WTC11 (cell line): ENCODE data around the gene CPLANE1. TPM values are rescaled to one million over a fixed set of nuclear protein-coding genes. Genes with fewer than 3 reads are reported as not detected.

Experiments
- ATAC-seq: fragments of 200-7000 bp; cut with Tn5 transposase; 2 replicates; pipeline ENCODE4 v1.10.0; 2021; ENCODE audit warnings: mild to moderate bottlenecking, moderate library complexity
- Bru-seq: library from RNA; stranded (reverse); fragments of 400-500 nt; gene quantifications from one replicate; lab custom pipeline; 2021; lab: Mats Ljungman, UMichigan
- CTCF ChIA-PET: fragments of 300-600 bp; sonication (Branson Sonifier 250); formaldehyde crosslinking; loops from one replicate; lab custom pipeline; 2021; ENCODE audit warnings: antibody characterized with exemption; lab: Charles Lee
- POLR2A ChIA-PET: fragments of 350-600 bp; sonication (Branson Sonifier 250); formaldehyde crosslinking; loops from one replicate; lab custom pipeline; 2021; ENCODE audit warnings: antibody characterized with exemption; lab: Charles Lee
- DNase-seq: peaks from one replicate; pipeline ENCODE4 v3.0.0; 2021; ENCODE audit warnings: low spot score
- H3K27ac Mint-ChIP-seq: 2 replicates; pipeline ENCODE4 v1.8.0; 2021; ENCODE audit warnings: mixed read lengths
- H3K27me3 Mint-ChIP-seq: 2 replicates; pipeline ENCODE4 v1.8.0; 2021; ENCODE audit warnings: low read depth, mild to moderate bottlenecking, moderate library complexity, mixed read lengths
- H3K36me3 Mint-ChIP-seq: 2 replicates; pipeline ENCODE4 v1.8.0; 2021; ENCODE audit warnings: mixed read lengths
- H3K4me1 Mint-ChIP-seq: 2 replicates; pipeline ENCODE4 v1.8.0; 2022; ENCODE audit warnings: mixed read lengths
- H3K4me3 Mint-ChIP-seq: 2 replicates; pipeline ENCODE4 v1.8.0; 2021; ENCODE audit warnings: mild to moderate bottlenecking, moderate library complexity, mixed read lengths
- H3K9me3 Mint-ChIP-seq: 2 replicates; pipeline ENCODE4 v1.8.0; 2021; ENCODE audit warnings: mixed read lengths
- ATF1 ChIP-seq: sonication (generic); formaldehyde crosslinking; IDR thresholded peaks from 2 replicates; pipeline ENCODE4 v1.8.1; 2023; ENCODE audit warnings: mild to moderate bottlenecking, moderate library complexity, missing genetic modification reagents
- CREB1 ChIP-seq: sonication (generic); formaldehyde crosslinking; IDR thresholded peaks from 2 replicates; pipeline ENCODE4 v1.8.0; 2023; ENCODE audit warnings: mild to moderate bottlenecking, missing genetic modification reagents
- ELF4 ChIP-seq: sonication (generic); formaldehyde crosslinking; IDR thresholded peaks from 2 replicates; pipeline ENCODE4 v1.8.1; 2022; ENCODE audit warnings: low read depth, mild to moderate bottlenecking, moderate library complexity, missing genetic modification reagents
- ETV6 ChIP-seq: sonication (generic); formaldehyde crosslinking; IDR thresholded peaks from 2 replicates; pipeline ENCODE4 v1.8.1; 2022; ENCODE audit warnings: mild to moderate bottlenecking, missing genetic modification reagents
- GRHL2 ChIP-seq: fragments of 250-450 bp; sonication (Bioruptor Pico); IDR thresholded peaks from 2 replicates; pipeline ENCODE4 v1.8.0; 2022; ENCODE audit warnings: mild to moderate bottlenecking, moderate library complexity; ENCODE audit not compliant: insufficient replicate concordance, severe bottlenecking
- KAT7 ChIP-seq: sonication (generic); formaldehyde crosslinking; IDR thresholded peaks from 2 replicates; pipeline ENCODE4 v1.8.1; 2023; ENCODE audit warnings: missing genetic modification reagents, mild to moderate bottlenecking, borderline replicate concordance
- MYBL2 ChIP-seq: sonication (generic); formaldehyde crosslinking; IDR thresholded peaks from 2 replicates; pipeline ENCODE4 v1.8.1; 2023; ENCODE audit warnings: mild to moderate bottlenecking, moderate library complexity, missing genetic modification reagents
- NR1H2 ChIP-seq: sonication (generic); formaldehyde crosslinking; IDR thresholded peaks from 2 replicates; pipeline ENCODE4 v1.9.0; 2021; ENCODE audit warnings: mild to moderate bottlenecking, moderate library complexity, missing genetic modification reagents
- OVOL2 ChIP-seq: fragments of 250-450 bp; sonication (Bioruptor Pico); IDR thresholded peaks from 2 replicates; pipeline ENCODE4 v1.9.0; 2021; ENCODE audit warnings: mild to moderate bottlenecking, borderline replicate concordance
- RORB ChIP-seq: fragments of 250-450 bp; sonication (Bioruptor Pico); IDR thresholded peaks from 2 replicates; pipeline ENCODE4 v1.9.0; 2021; ENCODE audit warnings: mild to moderate bottlenecking
- SOX15 ChIP-seq: fragments of 250-450 bp; sonication (Bioruptor Pico); IDR thresholded peaks from 2 replicates; pipeline ENCODE4 v1.9.0; 2021; ENCODE audit warnings: mild to moderate bottlenecking
- TP53 ChIP-seq: sonication (generic); formaldehyde crosslinking; IDR thresholded peaks from 2 replicates; pipeline ENCODE4 v1.8.1; 2023; ENCODE audit warnings: mild to moderate bottlenecking, missing genetic modification reagents
- ZNF317 ChIP-seq: sonication (generic); formaldehyde crosslinking; IDR thresholded peaks from 2 replicates; pipeline ENCODE4 v1.8.1; 2023; ENCODE audit warnings: low read depth, mild to moderate bottlenecking, moderate library complexity, missing genetic modification reagents, borderline replicate concordance
- ZNF396 ChIP-seq: fragments of 250-450 bp; sonication (Bioruptor Pico); IDR thresholded peaks from 2 replicates; pipeline ENCODE4 v1.8.0; 2021; ENCODE audit warnings: mild to moderate bottlenecking, moderate library complexity, borderline replicate concordance
- long read RNA-seq, 3 experiments: library from RNA in 1 of 3; library from capped mRNA in 1 of 3; library from polyadenylated mRNA in 1 of 3; unstranded in 2 of 3; stranded (forward) in 1 of 3; transcript quantifications; one replicate each; pipeline ENCODE4 v2.0.0, GENCODE V29; 2021
- total RNA-seq: library from RNA; stranded (reverse); gene quantifications from 3 replicates; pipeline ENCODE4 v1.2.3, GENCODE V29; 2021
- TF ChIP-seq, protein P1 (sequence below): sonication (generic); formaldehyde crosslinking; IDR thresholded peaks from 2 replicates; pipeline ENCODE4 v1.8.1; 2022; ENCODE audit warnings: mild to moderate bottlenecking, missing genetic modification reagents, moderate library complexity, borderline replicate concordance
- TF ChIP-seq, protein P2 (sequence below): sonication (generic); formaldehyde crosslinking; IDR thresholded peaks from 2 replicates; pipeline ENCODE4 v1.8.0; 2022; ENCODE audit warnings: mild to moderate bottlenecking, missing genetic modification reagents
- TF ChIP-seq, protein P3 (sequence below): fragments of 250-450 bp; sonication (Bioruptor Pico); IDR thresholded peaks from 2 replicates; pipeline ENCODE4 v1.8.0; 2021; ENCODE audit warnings: mild to moderate bottlenecking
- TF ChIP-seq, protein P4 (sequence below): sonication (generic); formaldehyde crosslinking; IDR thresholded peaks from 2 replicates; pipeline ENCODE4 v1.8.0; 2022; ENCODE audit warnings: missing genetic modification reagents
- TF ChIP-seq, protein P5 (sequence below): fragments of 250-450 bp; sonication (Bioruptor Pico); IDR thresholded peaks from 2 replicates; pipeline ENCODE4 v1.9.0; 2021; ENCODE audit warnings: mild to moderate bottlenecking
- TF ChIP-seq, protein P6 (sequence below): sonication (generic); formaldehyde crosslinking; conservative IDR thresholded peaks from 2 replicates; pipeline ENCODE4 v1.8.1; 2023; ENCODE audit warnings: mild to moderate bottlenecking, low read depth, missing genetic modification reagents, moderate library complexity

The CPLANE1 gene
- 4.8 to 6.5 TPM (median 5.7 TPM) in 3 replicates for total RNA-seq
- Bru-seq, nascent RNA: percentile 47 among the genes with signal in this experiment
- long read RNA-seq, experiment 1, partial matches to known transcripts: 3 of 10 reads
- long read RNA-seq, experiment 1, other reads (novel, unspliced or antisense): 7 of 10 reads
- long read RNA-seq, experiment 2, partial matches to known transcripts: 2 of 3 reads
- long read RNA-seq, experiment 2, other reads (novel, unspliced or antisense): 1 of 3 reads
- long read RNA-seq, experiment 3, partial matches to known transcripts: 0 of 1 reads
- long read RNA-seq, experiment 3, other reads (novel, unspliced or antisense): 1 of 1 reads

DNA sequence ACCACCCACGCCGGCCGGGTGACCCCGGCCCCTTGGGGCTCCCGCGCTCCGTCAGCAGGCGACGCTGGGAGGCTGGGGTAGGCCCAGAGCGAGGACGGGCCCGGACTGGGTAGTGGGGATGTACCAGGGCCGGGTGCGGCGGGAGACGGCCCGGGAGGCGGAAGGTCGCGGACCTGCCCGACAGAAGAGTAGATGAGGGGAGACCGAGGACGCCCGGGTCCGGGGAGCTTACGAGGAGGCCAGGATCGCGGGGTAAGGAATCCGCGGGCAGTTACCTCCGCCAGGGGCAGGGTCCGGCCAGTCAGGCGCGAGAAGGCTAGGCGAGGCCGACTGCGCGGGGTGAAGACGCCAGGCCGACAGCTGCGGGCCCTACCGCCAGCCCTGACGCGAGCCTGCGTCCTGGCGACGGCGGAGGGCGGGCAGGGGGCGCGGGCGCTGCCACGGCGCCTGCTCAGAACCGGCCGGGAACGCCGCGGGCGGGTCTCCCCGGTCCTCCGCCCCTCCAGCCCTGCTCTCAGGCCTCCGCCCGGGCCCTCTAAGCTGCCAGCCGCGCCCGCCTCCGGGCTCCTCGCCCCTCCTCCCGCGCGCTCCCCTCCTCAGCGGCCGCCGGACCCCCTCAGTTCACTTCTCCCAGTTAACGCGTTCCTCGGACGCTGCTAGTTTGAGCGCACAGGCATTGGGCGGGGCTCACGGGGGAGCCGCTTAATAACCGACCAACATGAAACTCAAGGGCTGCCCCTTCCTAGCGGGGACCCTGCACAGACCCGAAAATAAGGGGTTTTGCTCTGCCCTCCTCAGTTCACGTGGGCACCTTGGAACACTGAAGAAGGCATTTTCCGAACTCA, at the start of gene CPLANE1:
Gene CPLANE1 (minus strand): TSS at position 407 of the 845 bp plus-strand sequence. CDS start 1,678 bp downstream, outside the sequence.
- ChIA-PET CTCF (interaction anchor here (0.9 kb wide), 2 partner anchors 17 to 53 kb away, joined by 3 to 6 read pairs; no protein-coding TSS in a partner anchor), POLR2A (interaction anchor here (0.6 to 1.7 kb wide), 3 partner anchors 23 to 814 kb away, joined by 3 to 5 read pairs (median 4); no protein-coding TSS in a partner anchor)
- Mint-ChIP-seq H3K27me3 (peaks cover 8% of the 10 kb centered on the region), H3K27ac (peak within 1 kb of the TSS; percentile 91; the same call in 1 of the 2 replicates), H3K4me3 (peak within 1 kb of the TSS; percentile 85), H3K9me3 (peaks cover 7% of the 10 kb centered on the region), H3K36me3 (no peaks in the 10 kb centered on the region; the same call in 1 of the 2 replicates), H3K4me1 (peaks cover 8% of the 10 kb centered on the region)
- DNase-seq (peak; percentile 82), ATAC-seq (peak; percentile 92)
- TF ChIP-seq GRHL2 (CRISPR knock-in tag) (no peak), ATF1 (CRISPR knock-in tag) (no peak), KAT7 (CRISPR knock-in tag) (peak; percentile 92; the same call in 1 of the 2 replicates), TP53 (0 out of 2 replicates have a peak, but pooled peaks have one; percentile 41), RORB (CRISPR knock-in tag) (no peak), OVOL2 (CRISPR knock-in tag) (no peak), CREB1 (no peak), ELF4 (CRISPR knock-in tag) (no peak), MYBL2 (peak; percentile 69; the same call in 1 of the 2 replicates), NR1H2 (CRISPR knock-in tag) (no peak), ZNF396 (CRISPR knock-in tag) (no peak), SOX15 (CRISPR knock-in tag) (no peak), ETV6 (CRISPR knock-in tag) (peak; percentile 55; the same call in 1 of the 2 replicates), ZNF317 (CRISPR knock-in tag) (0 out of 2 replicates have a peak, but pooled peaks have one; percentile 12)
- TF ChIP-seq, protein P1, sequence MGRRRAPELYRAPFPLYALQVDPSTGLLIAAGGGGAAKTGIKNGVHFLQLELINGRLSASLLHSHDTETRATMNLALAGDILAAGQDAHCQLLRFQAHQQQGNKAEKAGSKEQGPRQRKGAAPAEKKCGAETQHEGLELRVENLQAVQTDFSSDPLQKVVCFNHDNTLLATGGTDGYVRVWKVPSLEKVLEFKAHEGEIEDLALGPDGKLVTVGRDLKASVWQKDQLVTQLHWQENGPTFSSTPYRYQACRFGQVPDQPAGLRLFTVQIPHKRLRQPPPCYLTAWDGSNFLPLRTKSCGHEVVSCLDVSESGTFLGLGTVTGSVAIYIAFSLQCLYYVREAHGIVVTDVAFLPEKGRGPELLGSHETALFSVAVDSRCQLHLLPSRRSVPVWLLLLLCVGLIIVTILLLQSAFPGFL (CRISPR knock-in tag): no peak
- TF ChIP-seq, protein P2, sequence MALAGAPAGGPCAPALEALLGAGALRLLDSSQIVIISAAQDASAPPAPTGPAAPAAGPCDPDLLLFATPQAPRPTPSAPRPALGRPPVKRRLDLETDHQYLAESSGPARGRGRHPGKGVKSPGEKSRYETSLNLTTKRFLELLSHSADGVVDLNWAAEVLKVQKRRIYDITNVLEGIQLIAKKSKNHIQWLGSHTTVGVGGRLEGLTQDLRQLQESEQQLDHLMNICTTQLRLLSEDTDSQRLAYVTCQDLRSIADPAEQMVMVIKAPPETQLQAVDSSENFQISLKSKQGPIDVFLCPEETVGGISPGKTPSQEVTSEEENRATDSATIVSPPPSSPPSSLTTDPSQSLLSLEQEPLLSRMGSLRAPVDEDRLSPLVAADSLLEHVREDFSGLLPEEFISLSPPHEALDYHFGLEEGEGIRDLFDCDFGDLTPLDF: no peak
- TF ChIP-seq, protein P3, sequence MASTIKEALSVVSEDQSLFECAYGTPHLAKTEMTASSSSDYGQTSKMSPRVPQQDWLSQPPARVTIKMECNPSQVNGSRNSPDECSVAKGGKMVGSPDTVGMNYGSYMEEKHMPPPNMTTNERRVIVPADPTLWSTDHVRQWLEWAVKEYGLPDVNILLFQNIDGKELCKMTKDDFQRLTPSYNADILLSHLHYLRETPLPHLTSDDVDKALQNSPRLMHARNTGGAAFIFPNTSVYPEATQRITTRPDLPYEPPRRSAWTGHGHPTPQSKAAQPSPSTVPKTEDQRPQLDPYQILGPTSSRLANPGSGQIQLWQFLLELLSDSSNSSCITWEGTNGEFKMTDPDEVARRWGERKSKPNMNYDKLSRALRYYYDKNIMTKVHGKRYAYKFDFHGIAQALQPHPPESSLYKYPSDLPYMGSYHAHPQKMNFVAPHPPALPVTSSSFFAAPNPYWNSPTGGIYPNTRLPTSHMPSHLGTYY (CRISPR knock-in tag): no peak
- TF ChIP-seq, protein P4, sequence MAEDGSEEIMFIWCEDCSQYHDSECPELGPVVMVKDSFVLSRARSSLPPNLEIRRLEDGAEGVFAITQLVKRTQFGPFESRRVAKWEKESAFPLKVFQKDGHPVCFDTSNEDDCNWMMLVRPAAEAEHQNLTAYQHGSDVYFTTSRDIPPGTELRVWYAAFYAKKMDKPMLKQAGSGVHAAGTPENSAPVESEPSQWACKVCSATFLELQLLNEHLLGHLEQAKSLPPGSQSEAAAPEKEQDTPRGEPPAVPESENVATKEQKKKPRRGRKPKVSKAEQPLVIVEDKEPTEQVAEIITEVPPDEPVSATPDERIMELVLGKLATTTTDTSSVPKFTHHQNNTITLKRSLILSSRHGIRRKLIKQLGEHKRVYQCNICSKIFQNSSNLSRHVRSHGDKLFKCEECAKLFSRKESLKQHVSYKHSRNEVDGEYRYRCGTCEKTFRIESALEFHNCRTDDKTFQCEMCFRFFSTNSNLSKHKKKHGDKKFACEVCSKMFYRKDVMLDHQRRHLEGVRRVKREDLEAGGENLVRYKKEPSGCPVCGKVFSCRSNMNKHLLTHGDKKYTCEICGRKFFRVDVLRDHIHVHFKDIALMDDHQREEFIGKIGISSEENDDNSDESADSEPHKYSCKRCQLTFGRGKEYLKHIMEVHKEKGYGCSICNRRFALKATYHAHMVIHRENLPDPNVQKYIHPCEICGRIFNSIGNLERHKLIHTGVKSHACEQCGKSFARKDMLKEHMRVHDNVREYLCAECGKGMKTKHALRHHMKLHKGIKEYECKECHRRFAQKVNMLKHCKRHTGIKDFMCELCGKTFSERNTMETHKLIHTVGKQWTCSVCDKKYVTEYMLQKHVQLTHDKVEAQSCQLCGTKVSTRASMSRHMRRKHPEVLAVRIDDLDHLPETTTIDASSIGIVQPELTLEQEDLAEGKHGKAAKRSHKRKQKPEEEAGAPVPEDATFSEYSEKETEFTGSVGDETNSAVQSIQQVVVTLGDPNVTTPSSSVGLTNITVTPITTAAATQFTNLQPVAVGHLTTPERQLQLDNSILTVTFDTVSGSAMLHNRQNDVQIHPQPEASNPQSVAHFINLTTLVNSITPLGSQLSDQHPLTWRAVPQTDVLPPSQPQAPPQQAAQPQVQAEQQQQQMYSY (CRISPR knock-in tag): no peak
- TF ChIP-seq, protein P5, sequence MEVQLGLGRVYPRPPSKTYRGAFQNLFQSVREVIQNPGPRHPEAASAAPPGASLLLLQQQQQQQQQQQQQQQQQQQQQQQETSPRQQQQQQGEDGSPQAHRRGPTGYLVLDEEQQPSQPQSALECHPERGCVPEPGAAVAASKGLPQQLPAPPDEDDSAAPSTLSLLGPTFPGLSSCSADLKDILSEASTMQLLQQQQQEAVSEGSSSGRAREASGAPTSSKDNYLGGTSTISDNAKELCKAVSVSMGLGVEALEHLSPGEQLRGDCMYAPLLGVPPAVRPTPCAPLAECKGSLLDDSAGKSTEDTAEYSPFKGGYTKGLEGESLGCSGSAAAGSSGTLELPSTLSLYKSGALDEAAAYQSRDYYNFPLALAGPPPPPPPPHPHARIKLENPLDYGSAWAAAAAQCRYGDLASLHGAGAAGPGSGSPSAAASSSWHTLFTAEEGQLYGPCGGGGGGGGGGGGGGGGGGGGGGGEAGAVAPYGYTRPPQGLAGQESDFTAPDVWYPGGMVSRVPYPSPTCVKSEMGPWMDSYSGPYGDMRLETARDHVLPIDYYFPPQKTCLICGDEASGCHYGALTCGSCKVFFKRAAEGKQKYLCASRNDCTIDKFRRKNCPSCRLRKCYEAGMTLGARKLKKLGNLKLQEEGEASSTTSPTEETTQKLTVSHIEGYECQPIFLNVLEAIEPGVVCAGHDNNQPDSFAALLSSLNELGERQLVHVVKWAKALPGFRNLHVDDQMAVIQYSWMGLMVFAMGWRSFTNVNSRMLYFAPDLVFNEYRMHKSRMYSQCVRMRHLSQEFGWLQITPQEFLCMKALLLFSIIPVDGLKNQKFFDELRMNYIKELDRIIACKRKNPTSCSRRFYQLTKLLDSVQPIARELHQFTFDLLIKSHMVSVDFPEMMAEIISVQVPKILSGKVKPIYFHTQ (CRISPR knock-in tag): no peak
- TF ChIP-seq, protein P6, sequence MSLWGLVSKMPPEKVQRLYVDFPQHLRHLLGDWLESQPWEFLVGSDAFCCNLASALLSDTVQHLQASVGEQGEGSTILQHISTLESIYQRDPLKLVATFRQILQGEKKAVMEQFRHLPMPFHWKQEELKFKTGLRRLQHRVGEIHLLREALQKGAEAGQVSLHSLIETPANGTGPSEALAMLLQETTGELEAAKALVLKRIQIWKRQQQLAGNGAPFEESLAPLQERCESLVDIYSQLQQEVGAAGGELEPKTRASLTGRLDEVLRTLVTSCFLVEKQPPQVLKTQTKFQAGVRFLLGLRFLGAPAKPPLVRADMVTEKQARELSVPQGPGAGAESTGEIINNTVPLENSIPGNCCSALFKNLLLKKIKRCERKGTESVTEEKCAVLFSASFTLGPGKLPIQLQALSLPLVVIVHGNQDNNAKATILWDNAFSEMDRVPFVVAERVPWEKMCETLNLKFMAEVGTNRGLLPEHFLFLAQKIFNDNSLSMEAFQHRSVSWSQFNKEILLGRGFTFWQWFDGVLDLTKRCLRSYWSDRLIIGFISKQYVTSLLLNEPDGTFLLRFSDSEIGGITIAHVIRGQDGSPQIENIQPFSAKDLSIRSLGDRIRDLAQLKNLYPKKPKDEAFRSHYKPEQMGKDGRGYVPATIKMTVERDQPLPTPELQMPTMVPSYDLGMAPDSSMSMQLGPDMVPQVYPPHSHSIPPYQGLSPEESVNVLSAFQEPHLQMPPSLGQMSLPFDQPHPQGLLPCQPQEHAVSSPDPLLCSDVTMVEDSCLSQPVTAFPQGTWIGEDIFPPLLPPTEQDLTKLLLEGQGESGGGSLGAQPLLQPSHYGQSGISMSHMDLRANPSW (CRISPR knock-in tag): no peak
